IMR-90 (cell line): Measurements from ENCODE around the gene MAP2K5. TPM values are rescaled to one million over a fixed set of nuclear protein-coding genes. Genes with fewer than 3 reads are reported as not detected.

ENCODE experiments used
- ATAC-seq: fragments of 200-7000 bp; cut with Tn5 transposase; 2 replicates; pipeline ENCODE4 v1.9.1; 2020; ENCODE audit warnings: low read depth, mild to moderate bottlenecking, moderate library complexity
- BruUV-seq: library from RNA; stranded (reverse); fragments of 400-500 nt; replicated peaks from 2 replicates; lab custom pipeline; 2021; lab: Mats Ljungman, UMichigan
- CTCF ChIA-PET: fragments of 300-600 bp; formaldehyde crosslinking; extraction: SDS; loops from one replicate; lab custom pipeline; 2021; ENCODE audit warnings: antibody characterized with exemption; lab: Yijun Ruan, JAX
- POLR2A ChIA-PET: fragments of 300-600 bp; sonication (Branson Sonifier 250); formaldehyde crosslinking; loops from one replicate; lab custom pipeline; 2022; ENCODE audit warnings: antibody characterized with exemption; ENCODE audit not compliant: unreplicated experiment; lab: Charles Lee
- DNase-seq: peaks from one replicate; pipeline ENCODE4 v3.0.0; 2013
- H2AFZ ChIP-seq: replicated peaks from 2 replicates; pipeline ENCODE3; 2013; ENCODE audit warnings: low read length, mild to moderate bottlenecking; ENCODE audit not compliant: poor library complexity
- H2AK5ac ChIP-seq: 2 replicates; pipeline ENCODE4 v1.6.1; 2013; ENCODE audit warnings: low read depth, low read length, inconsistent platforms
- H2AK9ac ChIP-seq: replicated peaks from 2 replicates; pipeline ENCODE3; 2013; ENCODE audit warnings: mild to moderate bottlenecking, low read depth, low read length, moderate library complexity; ENCODE audit not compliant: poor library complexity
- H2BK120ac ChIP-seq: 2 replicates; pipeline ENCODE4 v1.6.1; 2013; ENCODE audit warnings: low read depth, low read length, inconsistent platforms
- H2BK15ac ChIP-seq: 3 replicates; pipeline ENCODE4 v1.6.1; 2013; ENCODE audit warnings: low read depth, low read length, inconsistent platforms
- H2BK20ac ChIP-seq: 2 replicates; pipeline ENCODE4 v1.6.1; 2013; ENCODE audit warnings: low read depth, mild to moderate bottlenecking, inconsistent platforms, low read length, moderate library complexity
- H2BK5ac ChIP-seq: 2 replicates; pipeline ENCODE4 v1.6.1; 2013; ENCODE audit warnings: mild to moderate bottlenecking, low read depth, low read length, inconsistent platforms; ENCODE audit not compliant: poor library complexity, severe bottlenecking
- H3K14ac ChIP-seq: replicated peaks from 2 replicates; pipeline ENCODE4 v1.6.1; 2013; ENCODE audit warnings: low read depth, low read length, inconsistent platforms
- H3K18ac ChIP-seq: 2 replicates; pipeline ENCODE4 v1.6.1; 2013; ENCODE audit warnings: low read depth, low read length, control low read depth
- H3K23ac ChIP-seq: 2 replicates; pipeline ENCODE4 v1.6.1; 2013; ENCODE audit warnings: low read depth, low read length, inconsistent platforms
- H3K27ac ChIP-seq: 2 replicates; pipeline ENCODE4 v1.5.1; 2013; ENCODE audit warnings: mild to moderate bottlenecking, control low read depth, low read length; ENCODE audit not compliant: insufficient read depth
- H3K27me3 ChIP-seq: 2 replicates; pipeline ENCODE4 v1.6.1; 2013; ENCODE audit warnings: low read length; ENCODE audit not compliant: control insufficient read depth, insufficient read depth
- H3K36me3 ChIP-seq: 2 replicates; pipeline ENCODE4 v1.6.1; 2013; ENCODE audit warnings: low read length, mixed read lengths; ENCODE audit not compliant: control insufficient read depth, insufficient read depth
- H3K4ac ChIP-seq: 2 replicates; pipeline ENCODE4 v1.6.1; 2013; ENCODE audit warnings: low read depth, low read length, inconsistent platforms
- H3K4me1 ChIP-seq: 2 replicates; pipeline ENCODE4 v1.6.1; 2013; ENCODE audit warnings: low read length, mixed read lengths; ENCODE audit not compliant: control insufficient read depth, insufficient read depth
- H3K4me2 ChIP-seq: 2 replicates; pipeline ENCODE4 v1.6.1; 2013; ENCODE audit warnings: low read depth, mild to moderate bottlenecking, control low read depth, low read length, moderate library complexity
- H3K4me3 ChIP-seq: 2 replicates; pipeline ENCODE4 v1.5.1; 2013; ENCODE audit warnings: low read depth, mild to moderate bottlenecking, control low read depth, low read length, moderate library complexity; ENCODE audit not compliant: insufficient read depth
- H3K56ac ChIP-seq: 2 replicates; pipeline ENCODE4 v1.6.1; 2013; ENCODE audit warnings: low read length, inconsistent platforms; ENCODE audit not compliant: insufficient read depth; ENCODE audit errors: extremely low read depth
- H3K79me1 ChIP-seq, 2 experiments: 2 replicates each; pipeline ENCODE4 v1.6.1; 2013; ENCODE audit warnings: low read length in 2 of 2, inconsistent platforms in 1 of 2, low read depth in 1 of 2
- H3K9ac ChIP-seq: 2 replicates; pipeline ENCODE4 v1.6.1; 2013; ENCODE audit warnings: low read depth, low read length, control low read depth
- H3K9me1 ChIP-seq: 2 replicates; pipeline ENCODE4 v1.6.1; 2013; ENCODE audit warnings: low read length, inconsistent platforms; ENCODE audit not compliant: insufficient read depth
- H3K9me3 ChIP-seq: 2 replicates; pipeline ENCODE4 v1.6.1; 2013; ENCODE audit warnings: low read length; ENCODE audit not compliant: control insufficient read depth, insufficient read depth
- H4K20me1 ChIP-seq: 2 replicates; pipeline ENCODE4 v1.6.1; 2013; ENCODE audit warnings: low read length, inconsistent platforms; ENCODE audit not compliant: insufficient read depth
- H4K5ac ChIP-seq: 2 replicates; pipeline ENCODE4 v1.6.1; 2013; ENCODE audit warnings: mild to moderate bottlenecking, low read depth, low read length, control low read depth
- H4K8ac ChIP-seq, 2 experiments: 2 replicates each; pipeline ENCODE4 v1.6.1; 2013; ENCODE audit warnings: low read depth in 2 of 2, low read length in 2 of 2, control low read depth in 1 of 2, inconsistent platforms in 1 of 2
- H4K91ac ChIP-seq: 2 replicates; pipeline ENCODE4 v1.6.1; 2013; ENCODE audit warnings: low read depth, low read length, inconsistent platforms; ENCODE audit not compliant: insufficient read depth
- CEBPB ChIP-seq: IDR thresholded peaks from 2 replicates; pipeline ENCODE4 v1.6.1; 2012; ENCODE audit warnings: low read depth, low read length, improper control_type of control experiment
- CTCF ChIP-seq: conservative IDR thresholded peaks from 2 replicates; pipeline ENCODE4 v1.5.1; 2012; ENCODE audit warnings: mild to moderate bottlenecking, low read depth, low read length, improper control_type of control experiment
- ELK1 ChIP-seq: fragments of 150-350 bp; IDR thresholded peaks from 2 replicates; pipeline ENCODE4 v1.6.1; 2016; ENCODE audit warnings: low read depth, mild to moderate bottlenecking, low read length, moderate library complexity, borderline replicate concordance
- FOS ChIP-seq: fragments of 150-350 bp; IDR thresholded peaks from 2 replicates; pipeline ENCODE4 v1.6.1; 2016; ENCODE audit warnings: low read depth, low read length
- MAZ ChIP-seq: IDR thresholded peaks from 2 replicates; pipeline ENCODE4 v1.6.1; 2012; ENCODE audit warnings: low read depth, mild to moderate bottlenecking, low read length, improper control_type of control experiment, moderate library complexity, borderline replicate concordance
- POLR2A ChIP-seq: IDR thresholded peaks from 2 replicates; pipeline ENCODE4 v1.6.1; 2012; ENCODE audit warnings: mild to moderate bottlenecking, low read depth, low read length
- RCOR1 ChIP-seq: IDR thresholded peaks from 2 replicates; pipeline ENCODE4 v1.6.1; 2012; ENCODE audit warnings: mild to moderate bottlenecking, low read length, improper control_type of control experiment; ENCODE audit not compliant: insufficient replicate concordance
- RFX5 ChIP-seq: IDR thresholded peaks from 2 replicates; pipeline ENCODE4 v1.8.0; 2012; ENCODE audit warnings: low read depth, mild to moderate bottlenecking, low read length, moderate library complexity
- WGBS, 2 experiments: methylation state at CpG; one replicate each; pipeline versions ENCODE4 v1.1.5 to v1.1.7; 2013; ENCODE audit warnings: missing lambda C conversion rate in 2 of 2; ENCODE audit not compliant: insufficient read length in 1 of 2; ENCODE audit errors: extremely low coverage in 2 of 2; 5-methylcytosine and 5-hydroxymethylcytosine counted together
- dilution Hi-C: fragments of 300-500 bp; cut with HindIII; formaldehyde crosslinking; loops from one replicate; pipeline ENCODE4 v1.14.3; 2018; ENCODE audit warnings: low sequenced_read_pairs; ENCODE audit not compliant: unreplicated experiment
- in situ Hi-C: fragments of 300-500 bp; cut with MboI; formaldehyde crosslinking; loops from 3 replicates; pipeline ENCODE4 v1.14.3; 2019; ENCODE audit warnings: low sequenced_read_pairs, inconsistent platforms, mixed read lengths
- intact Hi-C: fragments of 100-400 bp; cut with micrococcal nuclease; formaldehyde crosslinking; loops from 2 replicates; pipeline ENCODE4 v1.10.0; 2022
- polyA plus RNA-seq, 3 experiments: library from polyadenylated mRNA; depleted of rRNA; stranded (reverse); fragments of >200 nt; gene quantifications; 2 replicates each; pipeline ENCODE4 v1.2.3, GENCODE V29; 2012; ENCODE audit warnings: low replicate concordance in 1 of 3
- total RNA-seq: library from RNA; depleted of rRNA; stranded (reverse); fragments of >200 nt; gene quantifications from 2 replicates; pipeline ENCODE4 v1.2.3, GENCODE V29; 2012

MAP2K5 gene
- total and polyA plus RNA-seq, 2 of the 4 experiments (the other 2 are of a cell fraction) = 1.6 to 6.1 TPM

DNA sequence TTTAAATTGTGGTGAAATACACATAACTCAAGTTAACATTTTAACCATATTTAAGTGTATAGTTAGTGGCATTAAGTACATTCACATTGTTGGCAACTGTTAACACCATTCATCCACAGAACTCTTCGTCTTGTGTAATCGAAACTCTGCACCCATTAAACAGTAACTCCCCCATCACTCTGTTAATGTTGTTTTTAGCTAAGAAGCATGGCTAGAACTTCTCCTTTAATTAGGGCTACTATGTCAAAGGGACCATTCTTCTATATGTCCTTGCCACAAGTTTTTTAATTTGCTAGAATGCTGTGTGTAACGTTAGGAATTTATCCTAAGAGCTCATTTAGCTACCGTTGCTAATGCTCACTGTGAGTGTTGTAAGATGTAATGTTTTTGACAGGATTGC is 60.6 kb downstream of the MAP2K5 start:
- Histone ChIP-seq H3K9me1 (0 out of 2 replicates have a peak, but pooled peaks cover 6% of the 10 kb centered on the region), H4K8ac (no peak overlapping the region), H3K4ac (no peak overlapping the region), H3K14ac (no peak overlapping the region), H3K18ac (no peak overlapping the region), H3K4me1 (no peaks in the 10 kb centered on the region), H3K79me1 (no peaks in the 10 kb centered on the region), H4K5ac (no peak overlapping the region), H2AK9ac (no peak overlapping the region), H2BK5ac (no peak overlapping the region), H2AK5ac (no peak overlapping the region), H2AFZ (no peak overlapping the region), H3K27me3 (no peaks in the 10 kb centered on the region), H3K4me3 (no peak overlapping the region), H3K27ac (no peak overlapping the region), H3K36me3 (peaks cover 4% of the 10 kb centered on the region; the same call in 1 of the 2 replicates), H2BK15ac (no peak overlapping the region), H3K4me2 (no peak overlapping the region), H3K9ac (no peak overlapping the region), H3K23ac (no peak overlapping the region), H4K20me1 (no peaks in the 10 kb centered on the region), H2BK20ac (no peak overlapping the region), H2BK120ac (no peak overlapping the region), H3K9me3 (no peaks in the 10 kb centered on the region), H4K91ac (no peak overlapping the region), H3K56ac (no peak overlapping the region)
- no peak for TF ChIP-seq CTCF
- TF ChIP-seq MAZ = no peak
- TF ChIP-seq ELK1 = no peak
- no peak for TF ChIP-seq RCOR1
- TF ChIP-seq CEBPB = no peak
- TF ChIP-seq POLR2A = no peak
- no peak for TF ChIP-seq RFX5
- TF ChIP-seq FOS = no peak
- in situ Hi-C loops = no loop called here
- dilution Hi-C loops = no loop called here
- no TSS peak for BruUV-seq
- ChIA-PET CTCF (no interaction called here), POLR2A (no interaction called here)
- intact Hi-C loops = no loop called here
- no CpG with 5 or more reads among the region's 4 CpGs for WGBS, 2 experiments
- ATAC-seq (no peak), DNase-seq (no peak)
